HEK293 (cell line): Measurements from ENCODE around the gene C8A.

ENCODE experiments used
- ZNF146 ChIP-seq: fragments of 450-650 bp; formaldehyde crosslinking; IDR thresholded peaks from 2 replicates; pipeline ENCODE4 v1.5.1; 2016; ENCODE audit warnings: missing biosample characterization, missing genetic modification characterization
- ZNF596 ChIP-seq: fragments of 450-650 bp; IDR thresholded peaks from 2 replicates; pipeline ENCODE4 v1.5.0; 2018; ENCODE audit warnings: missing biosample characterization, mild to moderate bottlenecking, missing genetic modification characterization, moderate library complexity
- ZNF621 ChIP-seq: fragments of 450-650 bp; formaldehyde crosslinking; IDR thresholded peaks from 2 replicates; pipeline ENCODE4 v1.5.1; 2017; ENCODE audit warnings: missing biosample characterization, missing genetic modification characterization
- ZNF639 ChIP-seq: fragments of 450-650 bp; formaldehyde crosslinking; IDR thresholded peaks from 2 replicates; pipeline ENCODE4 v1.5.1; 2016; ENCODE audit warnings: missing biosample characterization, missing genetic modification characterization

- TF ChIP-seq ZNF621 (tag by site-specific recombination) = no peak
- no peak for TF ChIP-seq ZNF596 (tag by site-specific recombination)
- TF ChIP-seq ZNF639 (tag by site-specific recombination) = no peak
- TF ChIP-seq ZNF146 (tag by site-specific recombination) = no peak
These were observed 100.1 kb downstream of the C8A start for GRCh38 chr1:56954664-56955063.
